ENCODE measurements around the gene LACC1.

DNA sequence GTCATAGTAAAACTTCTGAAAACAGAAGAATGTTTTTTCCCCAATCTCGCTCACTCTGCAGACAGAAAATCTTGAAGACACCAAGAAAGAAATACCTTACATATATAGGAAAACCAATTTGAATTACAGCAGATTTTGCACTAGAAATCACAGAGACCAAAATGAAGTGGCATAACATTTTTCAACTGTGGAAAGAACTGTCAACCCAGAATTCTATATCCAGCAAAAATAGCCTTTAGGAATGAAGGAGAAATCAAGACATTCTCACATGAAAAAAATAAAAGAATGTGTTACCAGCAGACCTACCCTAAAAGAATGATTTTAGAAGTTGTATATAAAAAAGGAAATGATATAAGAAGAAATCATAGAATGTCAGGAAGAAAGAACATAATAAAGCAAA is 28.8 kb upstream of the LACC1 start:
- TF ChIP-seq CTCF (IDR thresholded peaks at IDR 0.05) (no peak), POLR2A (IDR thresholded peaks at IDR 0.05) (no peak)
